ENCODE data around the gene TCF7L1.

DNA sequence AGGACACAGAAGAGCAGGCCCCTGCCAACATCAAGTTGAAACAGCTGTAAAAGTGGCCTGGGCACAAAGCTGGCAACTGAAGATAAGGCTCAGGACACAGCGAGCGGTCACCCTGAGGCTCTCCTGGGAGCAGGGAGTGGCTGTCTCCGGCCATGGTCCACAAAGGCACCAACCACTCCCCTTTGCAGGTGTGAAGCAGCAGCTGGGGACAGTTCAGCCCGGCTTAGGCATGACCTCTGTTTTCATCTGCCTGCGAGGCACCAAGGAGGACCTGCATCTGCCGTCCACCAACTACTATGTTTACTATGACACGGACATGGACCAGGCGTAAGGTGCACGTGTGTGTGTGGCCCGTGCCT lies 181.7 kb downstream of the TCF7L1 start:
- TF ChIP-seq, protein P1, sequence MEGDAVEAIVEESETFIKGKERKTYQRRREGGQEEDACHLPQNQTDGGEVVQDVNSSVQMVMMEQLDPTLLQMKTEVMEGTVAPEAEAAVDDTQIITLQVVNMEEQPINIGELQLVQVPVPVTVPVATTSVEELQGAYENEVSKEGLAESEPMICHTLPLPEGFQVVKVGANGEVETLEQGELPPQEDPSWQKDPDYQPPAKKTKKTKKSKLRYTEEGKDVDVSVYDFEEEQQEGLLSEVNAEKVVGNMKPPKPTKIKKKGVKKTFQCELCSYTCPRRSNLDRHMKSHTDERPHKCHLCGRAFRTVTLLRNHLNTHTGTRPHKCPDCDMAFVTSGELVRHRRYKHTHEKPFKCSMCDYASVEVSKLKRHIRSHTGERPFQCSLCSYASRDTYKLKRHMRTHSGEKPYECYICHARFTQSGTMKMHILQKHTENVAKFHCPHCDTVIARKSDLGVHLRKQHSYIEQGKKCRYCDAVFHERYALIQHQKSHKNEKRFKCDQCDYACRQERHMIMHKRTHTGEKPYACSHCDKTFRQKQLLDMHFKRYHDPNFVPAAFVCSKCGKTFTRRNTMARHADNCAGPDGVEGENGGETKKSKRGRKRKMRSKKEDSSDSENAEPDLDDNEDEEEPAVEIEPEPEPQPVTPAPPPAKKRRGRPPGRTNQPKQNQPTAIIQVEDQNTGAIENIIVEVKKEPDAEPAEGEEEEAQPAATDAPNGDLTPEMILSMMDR (IDR thresholded peaks at IDR 0.05): no peak
- no peak for TF ChIP-seq POLR2A (IDR thresholded peaks at IDR 0.05)

Measured in suprapubic skin (tissue), 3 donors.